Hypothalamus (tissue), 51 donors: ENCODE results near the gene OPN1SW.

Experiments used
- DNase-seq, 51 donors: peaks; one replicate each; lab custom pipeline; 2025; lab: John Stamatoyannopoulos, UW

Gene OPN1SW

DNA sequence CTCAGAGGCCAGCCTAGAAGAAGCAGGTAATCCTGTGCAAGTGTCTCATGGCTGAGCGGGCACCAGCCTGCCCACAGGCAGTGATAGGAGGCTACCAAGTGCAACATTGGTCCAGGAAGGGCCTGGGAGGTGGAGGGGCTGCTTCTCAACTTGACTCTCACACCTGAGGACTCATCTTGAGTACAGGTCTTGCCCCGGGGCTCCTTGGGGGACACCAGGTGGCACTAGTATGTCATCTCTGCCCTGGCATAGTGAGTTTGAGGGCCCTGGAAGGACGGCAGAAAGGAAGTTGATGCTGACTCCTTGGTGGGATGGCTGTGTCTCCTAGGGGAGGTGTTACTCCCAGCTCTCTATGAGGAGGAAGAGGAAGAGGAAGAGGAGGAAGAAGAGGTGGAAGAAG, 18.4 kb upstream of the OPN1SW start:
- DNase-seq: peak in 1 of 51 donors; percentile 15

DNA sequence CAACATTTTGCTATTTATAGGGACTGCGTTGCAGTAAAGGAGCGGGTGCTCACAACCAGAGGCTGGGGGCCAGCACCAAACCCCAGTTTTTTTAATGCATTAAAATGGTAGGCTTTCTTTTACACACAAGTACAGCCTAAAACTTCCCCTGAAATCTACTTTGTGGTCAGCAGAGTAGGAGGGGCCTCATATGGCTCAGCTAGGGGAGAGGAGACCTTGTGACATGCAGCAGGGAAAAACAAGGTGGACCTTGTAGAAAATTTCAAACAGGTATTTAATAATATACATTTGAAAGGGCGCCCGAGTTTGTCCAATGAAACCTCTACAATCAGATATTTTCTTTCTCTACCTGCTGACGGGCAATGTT, 17.6 kb upstream of the OPN1SW start:
- DNase-seq: no peak

DNA sequence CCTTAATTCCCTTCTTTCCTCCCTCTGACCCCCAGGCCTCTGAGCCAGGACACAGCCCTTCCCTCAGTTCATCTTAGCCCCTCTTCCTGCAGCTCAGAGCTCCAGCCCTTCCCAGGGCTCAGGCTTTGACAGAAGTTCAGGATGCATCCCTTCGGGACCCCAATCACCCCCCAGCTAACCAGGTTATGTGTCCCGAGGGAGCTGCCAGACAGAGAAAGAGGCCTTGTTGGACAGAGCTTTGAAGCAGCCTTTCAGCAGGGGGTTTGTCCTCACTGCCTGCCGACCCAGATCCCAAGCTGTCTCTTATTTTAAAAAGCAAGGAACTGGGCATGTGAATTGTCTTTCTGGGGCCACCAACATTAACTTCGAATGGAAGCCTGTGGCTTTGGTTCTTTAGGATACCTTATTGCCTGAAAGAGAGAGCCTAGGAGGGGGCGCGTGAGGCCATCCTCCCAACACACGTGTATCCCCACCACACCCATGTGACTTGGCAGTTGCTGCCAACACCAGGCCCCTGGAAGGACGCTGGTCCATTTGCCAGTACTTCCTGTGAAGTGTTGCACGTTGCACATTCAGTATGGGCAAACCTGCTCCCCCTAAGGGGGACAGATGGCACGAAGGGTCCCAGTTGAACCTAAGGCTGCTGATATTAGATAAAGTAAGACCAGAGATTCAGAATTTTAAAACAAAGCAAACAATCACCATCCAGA, 17.0 kb upstream of the OPN1SW start:
- DNase-seq: peak in 15 of 51 donors; percentile 4 to 44 (median 19)

DNA sequence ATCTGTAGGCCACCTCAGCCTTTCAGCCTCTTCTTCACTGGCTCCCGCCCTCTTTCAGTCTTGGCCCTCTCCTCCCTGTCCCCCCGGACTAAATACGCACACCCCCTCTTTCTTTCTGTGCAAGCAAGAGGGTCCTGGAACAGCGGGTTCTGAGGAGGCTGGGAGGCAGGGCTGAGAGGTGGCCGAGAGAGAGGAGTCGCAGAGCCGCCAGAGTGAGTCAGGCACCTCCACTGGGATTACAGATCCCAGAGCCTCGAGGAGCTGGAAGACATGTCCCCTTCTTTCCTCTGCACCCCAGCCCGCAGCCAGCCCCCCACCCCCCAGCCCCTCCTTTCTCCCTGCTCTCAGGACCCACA, 16.4 kb upstream of the OPN1SW start:
- DNase-seq: peak in 2 of 51 donors; percentile 5 to 36

DNA sequence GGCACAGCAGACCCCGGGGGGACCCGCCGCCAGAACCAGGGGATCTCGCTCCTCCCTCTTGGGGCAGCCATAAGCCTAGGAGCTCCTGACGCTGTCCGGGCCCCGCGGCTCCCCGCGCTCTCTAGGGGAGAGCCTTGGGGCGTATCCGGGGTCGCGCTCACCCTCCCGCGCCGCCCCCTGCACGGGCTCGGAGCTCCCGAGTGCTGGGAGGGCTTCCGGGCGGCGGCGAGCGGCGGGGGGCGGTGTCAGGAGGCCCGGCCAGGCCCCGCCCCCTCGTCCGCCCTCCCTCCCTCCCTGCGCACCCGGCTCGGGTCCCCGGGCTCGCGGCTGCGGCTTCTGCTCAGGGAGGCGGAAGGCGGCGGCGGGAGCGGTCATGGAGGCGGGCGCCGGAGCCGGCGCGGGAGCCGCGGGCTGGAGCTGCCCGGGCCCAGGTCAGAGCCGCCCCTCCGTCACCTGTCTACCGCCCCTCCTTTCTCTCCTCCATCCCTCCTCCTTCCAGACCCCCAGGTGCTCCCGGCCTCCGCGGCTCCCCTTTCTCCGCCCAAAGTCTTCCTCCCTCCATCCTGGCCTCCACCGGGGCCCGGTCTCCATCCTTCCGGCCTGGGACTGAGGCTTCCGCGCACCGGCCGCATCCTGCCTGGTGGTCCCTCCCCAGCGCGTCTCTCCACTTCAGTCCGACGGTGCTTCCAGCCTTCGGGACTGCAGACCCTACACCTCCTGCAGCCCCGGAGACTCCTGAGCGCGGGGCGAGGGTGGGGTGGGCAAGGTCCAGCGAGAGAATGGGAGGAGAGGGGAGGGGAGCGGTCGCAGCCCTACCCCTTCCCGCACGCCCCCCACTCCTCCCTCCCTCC, 15.8 kb upstream of the OPN1SW start, which contains the start of gene CCDC136:
Gene CCDC136 (plus strand): TSS at position 848 of the 851 bp plus-strand sequence. CDS start 444 bp downstream, outside the sequence.
- DNase-seq: peak in 41 of 51 donors; percentile 7 to 75 (median 46)

DNA sequence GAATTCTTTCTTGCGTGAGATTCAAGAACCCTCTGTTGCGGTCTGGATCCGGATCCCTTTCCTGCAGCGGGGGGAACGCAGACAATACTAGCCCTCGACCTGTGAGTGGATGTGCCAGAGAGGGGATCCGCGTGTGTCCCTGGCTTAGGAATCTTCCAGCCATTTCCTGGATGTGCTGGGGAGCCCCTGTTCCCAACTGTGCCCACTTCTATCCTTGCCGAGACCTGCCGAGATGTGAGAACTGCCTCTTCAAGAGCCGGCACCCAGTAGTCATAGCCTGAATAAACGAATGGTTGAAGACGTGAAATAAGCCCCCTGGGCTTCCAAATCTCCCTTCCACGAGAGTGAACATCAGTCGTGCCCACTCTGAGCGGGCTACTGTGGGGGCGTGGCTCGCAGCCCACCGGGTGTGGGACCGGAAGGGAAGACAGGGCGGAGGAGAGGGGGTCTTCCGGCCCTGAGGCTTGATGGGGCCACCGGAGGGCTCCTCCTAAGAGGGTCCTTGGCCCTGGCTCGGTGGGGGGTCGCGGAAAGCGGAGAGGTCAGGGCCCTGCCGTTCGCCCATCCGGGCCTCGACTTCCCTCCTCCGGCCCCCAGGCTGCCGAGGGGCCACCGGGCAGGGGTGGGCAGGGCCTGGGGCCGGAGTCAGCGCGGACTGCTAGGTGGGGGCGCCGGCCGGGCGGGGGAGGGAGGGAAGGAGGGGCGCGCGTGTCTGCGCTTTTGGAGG, 14.9 kb upstream of the OPN1SW start:
- DNase-seq: peak in 3 of 51 donors; percentile 9 to 28 (median 15)

DNA sequence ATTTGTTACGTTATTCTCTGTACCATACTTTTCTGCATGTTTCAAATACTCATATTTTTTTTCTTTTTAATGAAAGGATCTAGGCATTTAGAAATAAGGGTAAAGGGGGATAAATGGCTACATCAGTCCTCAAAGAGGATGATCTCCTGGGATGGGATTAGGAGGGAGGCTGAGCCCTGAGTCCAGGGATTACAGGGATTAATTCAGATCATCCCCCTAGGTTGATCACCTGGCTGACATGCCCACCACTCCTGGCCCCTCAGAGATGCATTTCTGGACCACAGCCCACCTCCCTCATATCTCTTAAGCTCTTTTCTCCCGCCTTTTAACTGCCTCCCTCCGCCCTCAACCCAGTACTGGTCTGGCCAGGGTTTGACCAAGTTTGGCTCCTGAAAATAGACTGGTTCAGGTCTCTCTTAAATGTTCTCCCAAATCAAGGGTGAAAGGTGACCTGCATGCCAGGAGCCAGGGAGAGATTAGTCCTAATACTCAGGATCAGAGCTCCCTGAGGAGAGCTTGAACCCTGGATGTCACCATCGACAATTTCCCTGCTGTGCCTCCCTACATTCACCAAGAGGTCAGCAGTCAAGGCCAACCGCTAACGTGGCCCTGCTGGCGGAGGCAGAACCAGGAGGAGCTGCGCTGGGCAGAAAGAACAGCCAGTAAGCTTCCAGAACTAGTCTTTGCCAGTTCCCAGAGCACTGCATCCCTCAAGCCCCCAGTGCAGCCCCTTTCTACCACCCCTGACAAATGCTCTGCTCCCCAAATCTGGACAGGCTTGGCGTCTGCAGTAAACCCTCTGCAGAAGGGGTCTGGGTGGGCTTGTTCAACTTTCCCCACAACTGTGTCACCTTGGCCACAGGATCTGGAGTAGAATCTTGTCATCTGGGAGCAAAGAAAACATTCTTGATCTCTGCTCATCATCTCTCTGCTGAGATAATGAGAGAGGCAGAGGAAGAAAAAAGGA, 13.1 kb upstream of the OPN1SW start:
- no peak for DNase-seq

DNA sequence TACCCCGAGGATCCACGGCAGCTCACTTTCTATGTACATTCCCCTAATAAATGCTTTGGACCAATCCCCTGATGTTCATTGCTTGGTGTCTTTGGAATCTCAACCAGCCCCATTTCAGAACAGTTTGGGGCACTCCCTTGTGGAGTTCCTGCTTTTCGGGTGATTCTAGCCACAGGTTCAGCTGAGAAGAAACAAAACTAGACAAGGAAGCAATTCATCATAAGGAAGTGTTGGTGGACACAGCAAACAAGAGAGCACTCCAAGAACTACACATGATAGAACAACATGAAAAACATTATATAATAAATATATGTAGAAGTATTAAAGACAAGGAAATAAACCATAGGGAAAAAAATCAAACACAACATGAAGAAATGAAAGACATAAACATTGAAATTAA, 10.1 kb upstream of the OPN1SW start:
- no peak for DNase-seq

DNA sequence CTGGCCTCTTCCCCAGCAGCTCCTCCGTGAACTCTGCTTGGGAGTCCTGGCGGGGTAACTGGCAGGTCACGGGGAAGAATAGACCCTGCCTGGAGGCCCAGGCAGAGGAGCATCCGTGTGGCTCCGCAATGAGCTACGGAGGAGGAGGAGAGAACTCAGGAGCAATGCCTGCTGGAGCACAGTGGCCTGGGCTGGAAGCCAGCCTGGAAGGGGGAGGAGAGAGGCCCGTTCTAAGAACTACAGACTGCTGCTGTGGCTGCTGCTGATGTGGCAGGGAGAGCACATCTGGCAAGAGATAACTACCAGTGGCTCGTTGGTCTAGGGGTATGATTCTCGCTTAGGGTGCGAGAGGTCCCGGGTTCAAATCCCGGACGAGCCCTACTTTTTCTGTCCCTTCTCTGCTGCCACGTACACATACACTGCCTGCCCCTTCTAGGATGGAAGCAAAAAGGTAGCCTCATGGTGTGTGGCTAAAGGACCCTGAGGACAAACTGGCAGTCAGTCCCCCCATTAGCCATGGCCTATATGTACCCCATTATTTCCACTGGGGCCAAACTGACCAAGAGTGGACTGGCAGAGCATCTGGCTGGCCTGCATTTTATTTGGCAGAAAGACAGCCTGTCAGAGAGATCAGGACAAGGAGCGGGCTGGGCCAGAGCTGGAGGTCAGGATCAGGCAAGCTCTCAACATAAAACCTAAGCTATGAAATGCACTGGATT, 7.7 kb upstream of the OPN1SW start:
- peak in 29 of 51 donors; percentile 4 to 65 (median 35) for DNase-seq

DNA sequence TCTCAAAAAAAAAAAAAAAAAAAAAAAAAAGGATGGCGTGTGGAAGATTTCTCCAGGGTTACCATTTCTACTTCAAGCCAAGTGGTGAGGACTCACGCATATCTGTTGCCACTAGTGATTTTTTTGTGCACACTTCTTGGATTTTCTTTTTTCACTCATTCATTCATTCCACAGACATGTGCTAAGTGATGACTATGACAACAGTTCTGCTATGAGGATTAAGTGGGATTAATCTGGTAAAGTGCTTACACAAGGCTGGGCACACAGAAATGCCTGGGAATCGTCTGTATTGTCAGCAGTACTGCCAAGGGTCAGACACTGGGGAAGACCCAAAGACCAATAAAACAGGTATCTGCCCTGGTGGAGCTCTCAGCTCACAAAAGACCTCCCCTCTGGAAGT, 6.3 kb upstream of the OPN1SW start:
- DNase-seq: no peak

DNA sequence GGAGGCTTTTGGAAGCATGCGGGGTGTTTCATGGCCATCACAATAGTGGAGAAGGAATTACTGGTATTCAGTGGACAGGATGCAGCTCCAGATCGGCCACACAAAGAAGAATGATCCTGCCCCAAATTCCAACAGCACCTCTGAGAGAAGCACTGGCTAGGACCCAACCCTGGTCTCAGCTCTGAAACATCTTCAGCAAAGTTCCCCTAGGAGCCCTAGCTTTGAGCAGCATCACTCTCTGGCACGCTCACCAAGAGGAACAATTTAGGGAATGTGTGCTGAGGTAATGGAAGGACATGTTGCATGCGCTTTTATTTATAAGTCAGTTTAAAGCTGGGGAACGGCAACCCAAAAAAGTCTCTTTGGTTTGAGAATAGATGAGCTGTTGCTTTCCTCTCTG, 5.5 kb upstream of the OPN1SW start:
- no peak for DNase-seq

DNA sequence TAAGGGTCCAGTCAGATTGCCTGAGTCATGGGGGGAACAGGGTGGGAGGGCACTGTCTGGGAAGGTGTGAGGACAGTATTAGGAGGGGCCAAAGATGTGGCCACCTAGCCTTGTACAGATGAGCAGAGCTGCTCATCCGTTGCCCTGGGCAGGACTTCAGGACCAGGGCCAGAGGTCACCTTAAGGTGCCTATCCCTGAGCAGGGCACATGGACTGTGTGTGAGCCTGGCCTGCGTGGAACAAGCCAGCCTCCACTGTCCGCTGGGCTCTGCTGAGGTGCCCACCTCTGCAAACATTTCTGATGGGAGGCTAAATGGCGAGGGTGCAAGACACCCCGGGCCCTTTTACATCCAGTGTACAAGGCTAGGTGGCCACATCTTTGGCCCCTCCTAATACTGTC, 3.4 kb upstream of the OPN1SW start:
- DNase-seq: no peak

DNA sequence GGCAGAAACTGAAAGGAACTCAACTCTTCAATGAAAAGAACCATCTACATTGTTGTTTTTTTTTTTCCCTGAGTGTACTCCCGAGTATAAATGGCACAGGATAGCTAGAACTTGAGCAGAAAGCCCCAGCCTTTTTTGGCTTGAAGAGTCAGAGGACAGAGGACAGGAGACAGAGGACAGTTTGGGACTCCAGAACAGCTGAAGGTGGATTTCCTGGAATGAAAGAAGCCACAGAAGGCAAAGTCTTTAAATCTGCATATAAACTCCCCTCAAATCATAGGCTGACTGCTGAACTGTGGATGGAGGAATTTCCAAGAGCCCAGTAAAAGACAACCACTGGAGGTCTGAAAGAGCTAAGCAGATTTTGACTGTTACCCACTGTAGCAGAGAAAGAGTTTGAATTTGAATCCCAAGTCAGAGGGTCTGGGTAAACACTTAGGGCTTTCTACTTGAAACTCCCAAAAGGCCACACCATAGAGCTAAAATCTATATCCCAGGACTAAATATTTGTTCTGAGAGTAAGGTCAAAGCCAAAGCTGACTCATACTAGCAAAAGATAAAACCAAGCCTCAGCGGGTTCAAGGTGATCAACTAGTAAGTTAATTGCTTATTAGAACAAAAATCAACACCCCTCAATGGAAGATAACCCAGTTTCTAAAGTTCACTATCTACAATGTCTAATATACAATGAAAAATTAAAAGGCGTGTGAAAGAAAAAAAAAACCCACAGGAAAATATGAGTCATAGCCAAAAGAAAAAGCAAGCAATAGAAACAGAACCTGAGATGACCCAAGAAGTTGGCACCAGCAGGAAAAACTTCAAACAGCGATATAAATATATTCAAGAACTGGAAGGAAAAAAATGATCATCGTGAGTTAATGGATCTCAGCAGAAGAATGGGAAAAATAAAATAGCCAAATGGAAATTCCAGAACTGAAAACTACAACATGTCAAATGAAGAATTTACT, 1.8 kb upstream of the OPN1SW start:
- no peak for DNase-seq

DNA sequence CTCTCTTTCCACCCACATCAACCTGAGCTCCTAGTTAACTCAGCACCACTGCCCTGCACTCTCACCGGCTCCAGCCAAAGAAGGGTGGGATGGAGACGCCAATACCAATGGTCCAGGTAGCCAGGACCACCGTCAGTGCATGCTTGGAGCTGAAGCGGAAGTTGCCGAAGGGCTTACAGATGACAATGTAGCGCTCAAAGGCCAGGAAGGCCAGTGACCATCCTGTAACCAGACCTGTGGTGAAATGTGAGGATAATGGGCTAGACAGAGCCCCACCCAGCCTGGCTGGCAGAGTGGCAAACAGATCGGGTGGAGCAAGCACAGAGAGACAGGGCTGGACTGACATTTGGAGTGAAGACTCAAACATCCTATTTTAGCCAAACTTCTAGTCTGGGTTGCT, 673 bp downstream of the OPN1SW start:
- DNase-seq: no peak

DNA sequence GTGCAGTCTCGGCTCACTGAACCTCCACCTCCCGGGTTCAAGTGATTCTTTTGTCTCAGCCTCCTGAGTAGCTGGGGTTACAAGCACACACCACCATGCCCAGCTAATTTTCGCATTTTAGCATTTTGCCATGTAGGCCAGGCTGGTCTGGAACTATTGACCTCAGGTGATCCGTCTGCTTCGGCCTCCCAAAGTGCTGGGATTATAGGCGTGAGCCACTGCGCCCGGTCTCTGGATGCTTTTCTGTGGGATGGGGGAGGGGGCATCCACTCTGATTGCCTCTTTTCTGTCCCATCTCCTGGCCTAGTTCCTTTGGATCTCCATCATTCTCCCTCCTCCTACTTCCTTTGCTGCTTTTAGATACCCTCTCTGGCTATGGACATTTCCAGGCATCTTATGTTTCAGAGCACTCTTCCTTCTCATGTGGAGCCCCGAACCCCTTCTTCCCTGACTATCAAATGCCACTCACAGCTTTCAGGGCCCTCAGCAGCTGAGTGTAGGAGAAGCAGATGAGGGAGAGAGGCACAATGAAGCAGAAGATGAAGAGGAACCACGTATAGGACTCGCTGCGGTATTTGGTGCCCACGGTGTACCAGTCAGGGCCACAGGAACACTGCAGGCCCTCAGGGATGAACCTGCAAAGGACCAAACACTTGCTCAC, 1.4 kb downstream of the OPN1SW start:
- DNase-seq: no peak

DNA sequence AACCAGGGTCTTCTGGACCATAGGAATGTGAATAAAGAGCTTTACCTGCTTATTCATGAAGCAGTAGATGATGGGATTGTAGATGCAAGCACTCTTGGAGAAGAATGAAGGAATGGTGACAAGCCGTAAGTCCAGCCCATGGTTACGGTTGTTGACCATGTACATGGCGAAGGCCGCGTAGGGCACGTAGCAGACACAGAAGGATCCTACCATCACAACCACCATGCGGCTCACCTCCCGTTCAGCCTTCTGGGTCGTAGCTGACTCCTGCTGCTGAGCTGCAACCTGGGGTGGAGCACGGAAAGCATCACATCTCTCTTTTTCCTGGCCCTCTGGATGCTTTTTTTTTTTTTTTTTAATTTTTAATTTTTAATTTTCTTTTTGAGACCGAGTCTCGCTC, 2.0 kb downstream of the OPN1SW start:
- DNase-seq: no peak

DNA sequence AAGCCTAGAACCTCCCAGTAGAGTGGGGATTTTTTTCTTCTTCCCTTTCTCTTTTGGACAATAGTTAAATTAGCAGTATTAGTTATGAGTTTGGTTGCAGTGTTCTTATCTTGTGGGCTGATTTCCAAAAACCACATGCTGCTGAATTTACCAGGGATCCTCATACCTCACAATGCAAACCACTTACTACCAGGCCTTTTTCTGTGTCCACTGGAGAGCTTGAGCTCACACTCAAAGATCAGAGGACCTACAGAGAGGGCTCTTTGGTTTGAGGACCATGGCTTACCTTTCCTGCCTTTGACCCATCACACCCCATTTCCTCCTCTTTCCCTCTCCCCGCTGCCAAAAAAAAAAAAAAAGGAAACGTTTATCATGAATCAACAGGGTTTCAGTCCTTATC, 5.4 kb downstream of the OPN1SW start:
- DNase-seq: no peak
